Calu3 (cell line): ENCODE results near the gene SLC22A17. TPM values are rescaled to one million over a fixed set of nuclear protein-coding genes. Genes with fewer than 3 reads are reported as not detected.
A peak's percentile ranks its signal among the peaks of the same experiment; 100 is the strongest.

ENCODE experiments used
- BruUV-seq: library from RNA; stranded (reverse); fragments of 400-500 nt; replicated peaks from 2 replicates; lab custom pipeline; 2021; lab: Mats Ljungman, UMichigan
- CTCF ChIA-PET: fragments of 300-600 bp; sonication (Branson Sonifier 250); formaldehyde crosslinking; loops from one replicate; lab custom pipeline; 2022; ENCODE audit warnings: antibody characterized with exemption; lab: Charles Lee
- DNase-seq: peaks from one replicate; pipeline ENCODE4 v3.0.0; 2022
- H3K27ac Mint-ChIP-seq: one replicate; pipeline ENCODE4 v1.8.0; 2022; ENCODE audit warnings: mixed read lengths; ENCODE audit not compliant: unreplicated experiment
- H3K27me3 Mint-ChIP-seq: one replicate; pipeline ENCODE4 v1.8.0; 2022; ENCODE audit warnings: mixed read lengths; ENCODE audit not compliant: unreplicated experiment
- H3K36me3 Mint-ChIP-seq: one replicate; pipeline ENCODE4 v1.8.0; 2022; ENCODE audit warnings: mild to moderate bottlenecking, moderate library complexity, mixed read lengths; ENCODE audit not compliant: insufficient read depth, unreplicated experiment
- H3K4me1 Mint-ChIP-seq: one replicate; pipeline ENCODE4 v1.8.0; 2022; ENCODE audit warnings: mild to moderate bottlenecking, low read depth, mixed read lengths; ENCODE audit not compliant: unreplicated experiment
- H3K4me3 Mint-ChIP-seq: one replicate; pipeline ENCODE4 v1.8.0; 2022; ENCODE audit warnings: mild to moderate bottlenecking, low read depth, moderate library complexity, mixed read lengths; ENCODE audit not compliant: unreplicated experiment
- H3K9me3 Mint-ChIP-seq: one replicate; pipeline ENCODE4 v1.8.0; 2022; ENCODE audit warnings: low read depth, mixed read lengths; ENCODE audit not compliant: unreplicated experiment
- CTCF ChIP-seq: fragments of 200-600 bp; IDR thresholded peaks from one replicate; pipeline ENCODE4 v1.8.0; 2022; ENCODE audit warnings: antibody characterized with exemption; ENCODE audit not compliant: unreplicated experiment
- intact Hi-C: fragments of 100-400 bp; cut with micrococcal nuclease; formaldehyde crosslinking; loops from one replicate; pipeline ENCODE4 v1.10.0; 2022; ENCODE audit not compliant: unreplicated experiment
- total RNA-seq: library from RNA; stranded (reverse); gene quantifications from 2 replicates; pipeline ENCODE4 v1.2.3, GENCODE V29; 2022

Gene SLC22A17
- total RNA-seq, 1 experiment from 2014 or later = 0.61 TPM

DNA sequence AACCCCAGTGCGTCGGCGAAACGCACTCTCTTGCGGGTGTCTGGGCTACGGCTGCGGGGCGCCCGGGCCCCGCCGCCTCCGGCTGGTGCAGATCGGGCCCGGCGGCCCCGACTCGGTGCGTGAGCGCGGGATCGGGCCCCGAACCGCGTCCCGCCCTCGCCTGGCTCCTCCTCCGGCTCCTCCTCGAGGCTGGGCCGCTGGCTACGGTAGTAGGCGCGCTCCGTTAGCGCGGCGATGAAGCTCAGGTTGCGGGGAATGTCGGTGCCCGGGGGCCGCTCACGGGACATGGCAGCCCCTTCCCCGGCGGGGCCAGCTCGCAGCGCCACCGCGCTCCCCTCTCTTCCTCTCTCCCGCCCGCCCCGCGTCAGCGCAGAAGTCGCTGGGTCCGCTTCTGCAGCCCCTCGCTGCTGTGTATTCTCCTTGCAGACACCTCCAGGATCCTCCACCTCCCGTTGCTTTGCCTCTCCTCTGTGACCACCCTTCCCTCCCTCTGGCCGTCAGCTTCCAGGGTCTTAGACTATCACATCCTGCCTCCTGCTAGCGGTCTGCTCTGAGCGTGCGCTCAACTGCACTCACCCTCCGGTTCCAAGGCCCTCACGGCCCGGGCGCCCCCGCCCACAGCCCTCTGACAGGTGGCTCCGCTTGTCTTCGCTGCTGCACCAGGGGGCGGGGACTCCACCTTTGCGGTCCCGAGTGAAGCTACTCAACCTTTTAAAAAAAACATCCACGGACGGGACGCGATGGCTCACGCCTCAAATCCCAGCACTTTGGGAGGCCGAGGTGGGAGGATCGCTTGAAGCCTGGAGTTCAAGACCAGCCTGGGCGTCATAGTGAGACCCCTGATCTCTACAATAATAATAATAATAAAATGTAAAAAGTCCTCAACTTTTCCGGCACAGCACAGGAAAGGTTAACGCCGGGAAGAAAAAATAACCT lies 50.1 kb downstream of the SLC22A17 start, which contains the start of gene PPP1R3E:
Gene PPP1R3E (minus strand): TSS at position 570 of the 936 bp plus-strand sequence. CDS start 283 bp downstream, at position 287.
- intact Hi-C loops = no loop called here
- no peaks in the 10 kb centered on the region for H3K27me3 Mint-ChIP-seq
- H3K4me3 Mint-ChIP-seq = peak within 1 kb of the TSS; percentile 89
- no peaks in the 10 kb centered on the region for H3K9me3 Mint-ChIP-seq
- DNase-seq = peak; percentile 69
- BruUV-seq = no TSS peak
- TF ChIP-seq CTCF = no peak
- peak within 1 kb of the TSS; percentile 64 for H3K27ac Mint-ChIP-seq
- H3K4me1 Mint-ChIP-seq = peaks cover 31% of the 10 kb centered on the region
- CTCF ChIA-PET = interaction anchor here (0.9 to 2.2 kb wide), 3 partner anchors 17 to 234 kb away, joined by 3 to 5 read pairs (median 4); partner anchors contain the start of gene HOMEZ
- H3K36me3 Mint-ChIP-seq = peaks cover 53% of the 10 kb centered on the region

- no peak for DNase-seq
- intact Hi-C loops = no loop called here
- H3K27me3 Mint-ChIP-seq = no peaks in the 10 kb centered on the region
- no peak for TF ChIP-seq CTCF
- CTCF ChIA-PET = interaction anchor here (0.9 to 2.2 kb wide), 5 partner anchors 16 to 233 kb away, joined by 3 to 5 read pairs (median 4); partner anchors contain the start of gene HOMEZ
- peaks cover 25% of the 10 kb centered on the region for H3K4me1 Mint-ChIP-seq
- H3K27ac Mint-ChIP-seq = peak overlapping the region; percentile 64
- no peaks in the 10 kb centered on the region for H3K9me3 Mint-ChIP-seq
- BruUV-seq = no TSS peak
- H3K36me3 Mint-ChIP-seq = peaks cover 47% of the 10 kb centered on the region
- peak overlapping the region; percentile 89 for H3K4me3 Mint-ChIP-seq
These were observed 50.8 kb downstream of the SLC22A17 start for GRCh38 chr14:23301969-23302289.

DNA sequence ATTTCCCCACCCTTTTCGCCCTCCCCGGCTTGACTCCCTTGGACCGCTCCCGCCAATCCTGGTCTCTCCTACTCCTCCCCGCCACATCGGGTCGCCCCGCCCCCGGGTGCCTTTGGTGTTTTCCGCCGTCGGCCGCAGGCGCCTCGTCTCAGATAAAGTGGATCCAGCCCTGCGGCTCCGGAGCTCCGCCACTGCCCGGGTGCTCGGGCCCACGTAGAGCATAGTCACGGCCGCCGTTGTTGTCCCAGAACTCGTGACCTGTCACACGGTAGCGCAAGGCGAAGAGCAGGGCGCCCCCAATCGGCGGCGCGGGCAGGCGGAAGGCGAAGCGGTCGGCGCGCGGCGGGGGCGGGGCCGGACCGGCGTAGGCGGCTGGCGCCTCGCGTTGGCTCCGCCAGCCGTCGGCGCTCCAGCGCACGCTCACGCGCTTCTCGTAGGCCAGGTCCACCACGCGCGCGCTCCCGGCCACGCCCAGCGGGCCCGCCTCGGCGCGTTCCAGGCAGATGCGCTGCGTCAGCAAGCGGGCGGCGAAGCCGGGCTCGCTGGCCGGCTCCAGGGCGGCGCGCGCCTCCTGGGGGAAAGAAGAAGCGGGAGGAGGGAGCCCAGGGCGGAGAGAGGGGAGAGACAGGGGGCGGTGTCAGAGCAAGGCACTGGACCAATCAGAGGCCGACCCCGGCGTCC lies 51.3 kb downstream of the SLC22A17 start:
- H3K27me3 Mint-ChIP-seq = no peaks in the 10 kb centered on the region
- CTCF ChIA-PET = interaction anchor here (1.0 to 2.7 kb wide), 7 partner anchors 11 to 240 kb away, joined by 3 to 8 read pairs (median 5); partner anchors contain the start of genes HOMEZ and PABPN1
- TF ChIP-seq CTCF = peak; percentile 59
- intact Hi-C loops = no loop called here
- no peaks in the 10 kb centered on the region for H3K9me3 Mint-ChIP-seq
- H3K4me1 Mint-ChIP-seq = peaks cover 25% of the 10 kb centered on the region
- peak; percentile 98 for DNase-seq
- H3K4me3 Mint-ChIP-seq = peak overlapping the region; percentile 89
- H3K36me3 Mint-ChIP-seq = peaks cover 42% of the 10 kb centered on the region
- H3K27ac Mint-ChIP-seq = peak overlapping the region; percentile 64
- no TSS peak for BruUV-seq

DNA sequence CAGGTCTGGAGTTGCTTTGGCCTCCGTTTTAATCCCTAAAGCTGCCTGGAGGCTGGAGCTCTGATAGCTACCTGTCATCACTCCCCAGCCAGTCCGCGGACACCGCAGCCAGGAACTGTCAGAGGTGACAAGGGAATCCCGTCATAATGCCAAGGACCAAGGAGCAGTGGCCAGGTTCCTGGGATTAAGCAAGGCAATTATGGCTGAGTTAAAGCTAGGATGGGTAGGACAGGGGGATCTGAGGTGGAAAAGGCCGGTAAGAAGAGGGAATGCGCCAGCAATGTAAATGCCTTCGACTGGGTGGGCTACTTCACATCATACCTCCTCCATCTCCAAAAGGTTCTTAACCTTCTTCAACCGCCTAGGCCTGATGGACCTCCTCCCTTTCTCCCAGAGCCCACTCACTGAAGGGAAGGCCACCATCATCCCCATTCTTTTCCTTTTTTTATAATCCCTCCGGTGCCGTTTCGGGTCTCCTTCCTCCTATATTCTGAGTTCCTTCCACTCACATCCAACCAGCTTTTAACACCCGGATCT lies 51.9 kb downstream of the SLC22A17 start:
- Mint-ChIP-seq H3K9me3 (no peaks in the 10 kb centered on the region), H3K4me1 (peaks cover 25% of the 10 kb centered on the region), H3K36me3 (peaks cover 35% of the 10 kb centered on the region), H3K4me3 (peak overlapping the region; percentile 89), H3K27me3 (no peaks in the 10 kb centered on the region), H3K27ac (peak overlapping the region; percentile 64)
- intact Hi-C loops = no loop called here
- no peak for TF ChIP-seq CTCF
- TSS peak; percentile 40 for BruUV-seq
- DNase-seq = peak; percentile 13
- CTCF ChIA-PET = interaction anchor here (0.6 to 2.7 kb wide), 9 partner anchors 11 to 505 kb away, joined by 3 to 8 read pairs (median 5); partner anchors contain the start of gene PABPN1
